Measurements from ENCODE around the gene ADAMTS10.
"Not testable (repeated sequence)": the region's sequence is repeated elsewhere in the genome, so short reads cannot be mapped to it uniquely, and the experiment has no call there.

ADAMTS10 gene

DNA sequence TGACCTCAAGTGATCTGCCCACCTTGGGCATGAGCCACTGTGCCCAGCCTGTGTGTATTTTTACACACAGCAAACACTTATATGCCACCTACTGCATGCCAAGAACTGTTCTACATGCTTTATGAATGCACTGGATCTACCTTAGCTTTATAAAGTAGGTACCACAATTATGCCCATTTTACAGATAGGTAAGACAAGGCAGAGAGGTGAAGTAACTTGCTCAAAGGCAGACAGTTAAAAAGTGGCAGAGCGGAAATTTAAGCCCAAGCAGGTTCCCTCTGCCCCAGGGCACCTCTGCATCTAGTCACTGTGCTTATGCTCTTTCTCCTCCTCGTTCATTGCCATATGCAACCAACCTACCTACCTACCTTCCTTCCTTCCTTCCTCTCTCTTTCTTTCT lies 10.5 kb downstream of the ADAMTS10 start:
- in situ Hi-C loops (cut with MboI; ENCODE audit: low sequenced_read_pairs) = no loop called here

DNA sequence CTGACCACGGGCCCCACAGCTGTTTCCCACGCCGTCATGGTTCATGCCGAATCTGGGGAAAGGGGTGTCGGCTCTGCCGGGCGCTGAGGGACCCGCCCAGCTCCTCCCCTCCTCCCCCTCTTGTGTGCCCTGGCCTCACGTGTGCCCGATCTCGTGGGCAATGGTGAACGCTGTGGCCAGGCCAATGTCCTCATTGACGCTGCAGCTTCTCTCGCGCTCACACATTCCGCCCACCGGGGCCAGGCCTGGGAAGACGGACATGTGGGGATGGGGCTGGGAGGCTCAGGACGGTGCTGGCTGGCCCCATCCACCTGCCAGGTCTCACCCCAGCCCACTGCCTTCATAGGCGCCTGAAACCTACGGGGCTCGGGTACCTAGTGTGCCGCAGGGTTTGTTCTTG lies 14.3 kb downstream of the ADAMTS10 start:
- in situ Hi-C loops (cut with MboI; ENCODE audit: low sequenced_read_pairs) = loop anchor here (25.0 kb wide), 1 partner anchor 491 kb away; the partner anchor contains the start of gene OR1M1

GRCh38 chr19:8595651-8596050 lies 14.9 kb downstream of the ADAMTS10 start:
- in situ Hi-C loops (cut with MboI; ENCODE audit: low sequenced_read_pairs) = loop anchor here (25.0 kb wide), 1 partner anchor 492 kb away; the partner anchor contains the start of gene OR1M1

- in situ Hi-C loops (cut with MboI; ENCODE audit: low sequenced_read_pairs) = loop anchor here (25.0 kb wide), 1 partner anchor 493 kb away; the partner anchor contains the start of gene OR1M1
Measured at GRCh38 chr19:8593931-8594330, 16.6 kb downstream of the ADAMTS10 start.

DNA sequence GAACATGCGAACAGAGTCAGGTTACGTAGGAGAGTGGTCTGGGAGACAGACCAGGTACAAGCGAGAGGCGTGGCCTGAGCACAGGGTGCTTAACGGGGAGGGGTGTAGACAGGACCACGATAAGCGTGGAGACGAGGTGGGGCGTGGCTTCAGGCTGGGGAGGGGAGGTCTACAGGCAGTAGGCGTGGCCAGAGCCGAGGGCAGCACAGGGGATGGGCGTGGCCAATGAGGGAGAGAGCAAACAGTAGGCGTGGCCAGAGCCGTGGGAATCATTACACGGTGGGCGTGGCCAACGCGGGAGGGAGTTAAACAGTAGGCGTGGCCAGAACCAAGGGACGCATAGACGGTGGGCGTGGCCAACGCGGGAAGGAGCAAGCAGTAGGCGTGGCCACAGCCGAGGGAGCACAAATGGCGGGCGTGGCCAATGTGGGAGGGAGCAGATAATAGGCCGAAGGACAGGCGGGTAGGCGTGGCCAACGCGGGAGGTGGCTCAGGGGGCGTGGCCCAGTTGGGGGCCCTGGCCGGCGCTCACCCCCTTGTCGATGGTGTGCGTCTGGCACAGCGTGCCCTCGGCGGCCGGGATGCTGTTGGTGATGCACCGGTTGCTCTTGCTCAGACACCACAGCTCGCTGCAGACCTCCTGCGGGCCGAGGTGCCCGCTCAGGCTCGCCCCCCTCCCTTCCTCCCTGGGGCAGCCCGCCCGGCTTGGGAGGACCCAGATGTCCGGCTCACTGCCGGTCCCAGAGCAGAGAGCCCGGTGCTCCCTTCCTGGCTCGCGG lies 18.1 kb downstream of the ADAMTS10 start:
- in situ Hi-C loops (cut with MboI; ENCODE audit: low sequenced_read_pairs) = loop anchor here (25.0 kb wide), 1 partner anchor 495 kb away; the partner anchor contains the start of gene OR1M1

- in situ Hi-C loops (cut with MboI; ENCODE audit: low sequenced_read_pairs) = loop anchor here (25.0 kb wide), 1 partner anchor 498 kb away; the partner anchor contains the start of gene OR1M1
Measured at GRCh38 chr19:8589177-8589714, 21.3 kb downstream of the ADAMTS10 start.

- in situ Hi-C loops (cut with MboI; ENCODE audit: low sequenced_read_pairs) = loop anchor here (25.0 kb wide), 1 partner anchor 501 kb away; the partner anchor contains the start of gene OR1M1
Measured at GRCh38 chr19:8585894-8586750, 24.4 kb downstream of the ADAMTS10 start.

GRCh38 chr19:8584965-8585893 lies 25.3 kb downstream of the ADAMTS10 start:
- in situ Hi-C loops (cut with MboI; ENCODE audit: low sequenced_read_pairs) = loop anchor here (25.0 kb wide), 1 partner anchor 502 kb away; the partner anchor contains the start of gene OR1M1

DNA sequence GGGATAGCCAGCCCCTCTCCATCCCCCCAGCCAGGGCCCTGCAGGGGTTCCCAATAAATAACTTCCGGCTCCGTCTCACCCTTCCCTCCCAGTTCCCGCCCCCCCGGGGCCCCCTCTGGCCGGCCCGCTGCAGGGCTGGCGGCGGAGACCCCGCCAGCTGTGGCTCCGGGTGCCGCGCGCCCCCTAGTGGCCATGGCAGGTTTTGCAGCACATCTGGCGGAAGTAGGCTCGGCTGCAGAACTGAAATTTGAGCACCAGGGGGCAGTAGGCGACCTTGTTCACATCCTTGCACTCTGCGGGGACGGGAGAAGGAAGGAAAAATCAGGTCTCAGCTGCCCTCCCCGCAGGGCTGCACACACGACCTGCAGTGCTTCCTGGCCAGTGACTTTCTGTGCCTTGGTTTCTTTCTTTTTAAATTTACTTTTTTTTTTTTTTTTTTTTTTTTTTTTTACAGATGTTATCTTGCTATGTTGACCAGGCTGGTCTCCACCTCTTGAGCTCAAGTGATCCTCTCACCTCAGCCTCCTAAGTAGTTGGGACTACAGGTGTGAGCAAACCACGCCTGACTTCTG lies 29.7 kb downstream of the ADAMTS10 start:
- in situ Hi-C loops (cut with MboI; ENCODE audit: low sequenced_read_pairs) = loop anchor here (25.0 kb wide), 1 partner anchor 507 kb away; the partner anchor contains the start of gene OR1M1

- in situ Hi-C loops (cut with MboI; ENCODE audit: low sequenced_read_pairs) = loop anchor here (25.0 kb wide), 1 partner anchor 509 kb away; the partner anchor contains the start of gene OR1M1
Measured at GRCh38 chr19:8578642-8579265, 31.8 kb downstream of the ADAMTS10 start.

DNA sequence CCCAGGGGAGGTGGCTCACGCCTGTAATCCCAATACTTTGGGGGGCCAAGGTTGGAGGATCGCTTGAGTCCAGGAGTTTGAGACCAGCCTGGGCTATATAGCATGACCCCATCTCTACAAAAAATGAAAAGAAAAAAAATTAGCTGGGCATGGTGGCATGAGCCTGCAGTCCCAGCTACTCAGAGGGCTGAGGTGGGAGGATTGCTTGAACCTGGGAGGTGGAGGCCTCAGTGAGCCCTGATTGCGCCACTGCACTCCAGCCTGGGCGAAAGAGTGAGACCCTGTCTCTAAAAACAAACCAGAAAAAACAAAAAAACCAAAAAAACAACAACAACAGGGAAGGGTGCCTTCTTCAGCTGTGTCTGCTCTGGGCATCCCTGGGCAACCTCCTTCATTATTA lies 32.8 kb downstream of the ADAMTS10 start:
- in situ Hi-C loops (cut with MboI; ENCODE audit: low sequenced_read_pairs) = loop anchor here (25.0 kb wide), 1 partner anchor 510 kb away; the partner anchor contains the start of gene OR1M1

GRCh38 chr19:8577247-8577646 lies 33.3 kb downstream of the ADAMTS10 start, which contains the start of gene MYO1F:
Gene MYO1F (minus strand): TSS chr19:8577442. CDS start chr19:8577309, 133 bp downstream.
- in situ Hi-C loops (cut with MboI; ENCODE audit: low sequenced_read_pairs) = loop anchor here (25.0 kb wide), 1 partner anchor 510 kb away; the partner anchor contains the start of gene OR1M1

GRCh38 chr19:8576273-8576993 lies 34.1 kb downstream of the ADAMTS10 start:
- in situ Hi-C loops (cut with MboI; ENCODE audit: low sequenced_read_pairs) = loop anchor here (25.0 kb wide), 1 partner anchor 511 kb away; the partner anchor contains the start of gene OR1M1

- in situ Hi-C loops (cut with MboI; ENCODE audit: low sequenced_read_pairs) = loop anchor here (25.0 kb wide), 1 partner anchor 512 kb away; the partner anchor contains the start of gene OR1M1
Measured at GRCh38 chr19:8575467-8575997, 35.0 kb downstream of the ADAMTS10 start.

DNA sequence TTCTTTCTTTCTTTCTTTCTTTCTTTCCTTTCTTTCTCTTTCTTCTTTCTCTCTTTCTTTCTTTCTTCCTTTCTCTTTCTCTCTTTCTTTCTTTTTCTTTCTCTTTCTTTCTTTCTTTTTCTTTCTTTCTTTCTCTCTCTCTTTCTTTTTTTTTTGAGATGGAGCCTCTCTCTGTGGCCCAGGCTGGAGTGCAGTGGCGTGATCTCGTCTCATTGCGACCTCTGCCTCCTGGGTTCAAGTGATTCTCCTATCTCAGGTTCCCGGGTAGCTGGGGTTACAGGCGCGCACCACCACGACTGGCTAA lies 35.9 kb downstream of the ADAMTS10 start:
- in situ Hi-C loops (cut with MboI; ENCODE audit: low sequenced_read_pairs) = not testable (repeated sequence)

- in situ Hi-C loops (cut with MboI; ENCODE audit: low sequenced_read_pairs) = no loop called here
Measured at GRCh38 chr19:8573316-8573715, 37.2 kb downstream of the ADAMTS10 start.

- in situ Hi-C loops (cut with MboI; ENCODE audit: low sequenced_read_pairs) = no loop called here
Measured at GRCh38 chr19:8571006-8571411, 39.5 kb downstream of the ADAMTS10 start.

Data from HL-60/S4 treated with retinoic acid at 250 ng/mL for 4 days and 3 days (cell line).